Measurements from ENCODE around the gene ZNF124. TPM values are rescaled to one million over a fixed set of nuclear protein-coding genes. Genes with fewer than 3 reads are reported as not detected.
"Not testable (repeated sequence)": the region's sequence is repeated elsewhere in the genome, so short reads cannot be mapped to it uniquely, and the experiment has no call there.

The ZNF124 gene
- total RNA-seq, 3 donors from 2014 or later: 41.8 to 78.5 (median 61.3) TPM

- no peaks in the 10 kb centered on the region for H3K36me3 ChIP-seq (ENCODE audit: low read depth)
- H3K4me3 ChIP-seq: no peak overlapping the region
- H3K4me1 ChIP-seq (ENCODE audit: low read depth): no peaks in the 10 kb centered on the region
- H3K9me3 ChIP-seq: peaks cover 37% of the 10 kb centered on the region
- intact Hi-C loops (cut with DNase I, micrococcal nuclease): no loop called here
- DNase-seq: no peak
- TF ChIP-seq CTCF (IDR thresholded peaks at IDR 0.05): no peak
- no peak for ATAC-seq
Measured at GRCh38 chr1:247182994-247183393, 11.2 kb upstream of the ZNF124 start.

- intact Hi-C loops (cut with DNase I, micrococcal nuclease): no loop called here
- H3K4me1 ChIP-seq (ENCODE audit: low read depth): no peaks in the 10 kb centered on the region
- H3K36me3 ChIP-seq (ENCODE audit: low read depth): no peaks in the 10 kb centered on the region
- ATAC-seq: no peak
- no peak overlapping the region for H3K4me3 ChIP-seq
- H3K9me3 ChIP-seq: peaks cover 21% of the 10 kb centered on the region
- no peak for DNase-seq
- TF ChIP-seq CTCF (IDR thresholded peaks at IDR 0.05): no peak
Measured at GRCh38 chr1:247180581-247180980, 8.8 kb upstream of the ZNF124 start.

- no peak for ATAC-seq
- H3K4me3 ChIP-seq: no peak overlapping the region
- no peaks in the 10 kb centered on the region for H3K36me3 ChIP-seq (ENCODE audit: low read depth)
- DNase-seq: no peak
- TF ChIP-seq CTCF (IDR thresholded peaks at IDR 0.05): no peak
- H3K4me1 ChIP-seq (ENCODE audit: low read depth): no peaks in the 10 kb centered on the region
- H3K9me3 ChIP-seq: no peaks in the 10 kb centered on the region
- intact Hi-C loops (cut with DNase I, micrococcal nuclease): no loop called here
Measured at GRCh38 chr1:247177755-247178154, 5.9 kb upstream of the ZNF124 start.

- Histone ChIP-seq H3K9me3 (no peaks in the 10 kb centered on the region), H3K36me3 (ENCODE audit: low read depth) (no peaks in the 10 kb centered on the region), H3K4me1 (ENCODE audit: low read depth) (no peaks in the 10 kb centered on the region), H3K4me3 (no peak overlapping the region)
- no peak for TF ChIP-seq CTCF (IDR thresholded peaks at IDR 0.05)
- ATAC-seq: no peak
- no peak for DNase-seq
- intact Hi-C loops (cut with DNase I, micrococcal nuclease): no loop called here
Measured at GRCh38 chr1:247175458-247175857, 3.6 kb upstream of the ZNF124 start.

- Histone ChIP-seq H3K4me1 (ENCODE audit: low read depth) (peaks cover 5% of the 10 kb centered on the region), H3K4me3 (no peak overlapping the region), H3K36me3 (ENCODE audit: low read depth) (no peaks in the 10 kb centered on the region), H3K9me3 (no peaks in the 10 kb centered on the region)
- ATAC-seq: no peak
- TF ChIP-seq CTCF (IDR thresholded peaks at IDR 0.05): no peak
- no peak for DNase-seq
- intact Hi-C loops (cut with DNase I, micrococcal nuclease): no loop called here
Measured at GRCh38 chr1:247173431-247173830, 1.6 kb upstream of the ZNF124 start.

GRCh38 chr1:247172996-247173395, 1.2 kb upstream of the ZNF124 start:
- DNase-seq (peak in 1 of 3 donors; percentile 12), ATAC-seq (no peak)
- peaks cover 5% of the 10 kb centered on the region for H3K4me1 ChIP-seq (ENCODE audit: low read depth)
- H3K4me3 ChIP-seq: no peak overlapping the region
- H3K9me3 ChIP-seq: no peaks in the 10 kb centered on the region
- intact Hi-C loops (cut with DNase I, micrococcal nuclease): no loop called here
- no peaks in the 10 kb centered on the region for H3K36me3 ChIP-seq (ENCODE audit: low read depth)
- no peak for TF ChIP-seq CTCF (IDR thresholded peaks at IDR 0.05)

- H3K4me3 ChIP-seq; H3K36me3 ChIP-seq (ENCODE audit: low read depth); H3K4me1 ChIP-seq (ENCODE audit: low read depth); intact Hi-C loops (cut with DNase I, micrococcal nuclease); DNase-seq; H3K9me3 ChIP-seq: not testable (repeated sequence)
- peak; percentile 84 for ATAC-seq
Measured at GRCh38 chr1:247171443-247171842, 377 bp downstream of the ZNF124 start.
